PC-9 (cell line): ENCODE data around the gene PRKG1. TPM values are rescaled to one million over a fixed set of nuclear protein-coding genes. Genes with fewer than 3 reads are reported as not detected.

Source experiments
- BruUV-seq: library from RNA; stranded (reverse); fragments of 400-500 nt; replicated peaks from 2 replicates; lab custom pipeline; 2021; lab: Mats Ljungman, UMichigan
- CTCF ChIA-PET: fragments of 300-600 bp; sonication (Branson Sonifier 250); formaldehyde crosslinking; loops from one replicate; lab custom pipeline; 2022; ENCODE audit warnings: antibody characterized with exemption; lab: Charles Lee
- POLR2A ChIA-PET: fragments of 300-600 bp; sonication (Branson Sonifier 250); formaldehyde crosslinking; loops from one replicate; lab custom pipeline; 2022; ENCODE audit warnings: antibody characterized with exemption; ENCODE audit not compliant: unreplicated experiment; lab: Charles Lee
- DNase-seq, 2 experiments: peaks; one replicate each; pipeline versions ENCODE4 v3.0.0 to v3.0.0-alpha.2; 2015 to 2022; ENCODE audit warnings: mixed read lengths in 1 of 2
- H2AFZ ChIP-seq: fragments of 200-600 bp; sonication (generic); 2 replicates; pipeline ENCODE4 v1.8.1; 2017; ENCODE audit warnings: antibody characterized with exemption
- H3F3A ChIP-seq: fragments of 200-600 bp; sonication (generic); 2 replicates; pipeline ENCODE4 v1.8.1; 2017; ENCODE audit warnings: antibody characterized with exemption, mild to moderate bottlenecking, low read depth; ENCODE audit not compliant: insufficient read depth
- H3K27ac ChIP-seq: fragments of 200-600 bp; sonication (generic); 2 replicates; pipeline ENCODE4 v1.6.1; 2016; ENCODE audit warnings: mixed run types
- H3K27me3 ChIP-seq: fragments of 200-600 bp; sonication (generic); 2 replicates; pipeline ENCODE4 v1.6.1; 2016; ENCODE audit warnings: low read depth, mixed run types; ENCODE audit not compliant: insufficient read depth
- H3K36me3 ChIP-seq: fragments of 200-600 bp; sonication (generic); 2 replicates; pipeline ENCODE4 v1.6.1; 2016; ENCODE audit warnings: low read depth, mixed run types
- H3K4me1 ChIP-seq: fragments of 200-600 bp; sonication (generic); replicated peaks from 2 replicates; pipeline ENCODE4 v1.6.1; 2016; ENCODE audit warnings: mixed run types; ENCODE audit not compliant: insufficient read depth
- H3K4me2 ChIP-seq: fragments of 200-600 bp; sonication (generic); 2 replicates; pipeline ENCODE4 v1.6.1; 2017; ENCODE audit warnings: mixed run types
- H3K4me3 ChIP-seq: fragments of 200-600 bp; sonication (generic); 2 replicates; pipeline ENCODE4 v1.6.1; 2016; ENCODE audit warnings: mixed run types
- H3K79me2 ChIP-seq: fragments of 200-600 bp; sonication (generic); 2 replicates; pipeline ENCODE4 v1.6.1; 2017; ENCODE audit warnings: low read depth, mixed run types
- H3K9me2 ChIP-seq: fragments of 200-600 bp; sonication (generic); 2 replicates; pipeline ENCODE4 v1.8.1; 2017; ENCODE audit warnings: mild to moderate bottlenecking; ENCODE audit not compliant: insufficient read depth
- H3K9me3 ChIP-seq: fragments of 200-600 bp; sonication (generic); 2 replicates; pipeline ENCODE4 v1.8.1; 2016; ENCODE audit warnings: low read depth; ENCODE audit not compliant: insufficient read depth
- H4K20me1 ChIP-seq: fragments of 200-600 bp; sonication (generic); 2 replicates; pipeline ENCODE4 v1.8.1; 2017; ENCODE audit not compliant: insufficient read depth
- EZH2 ChIP-seq: fragments of 200-600 bp; sonication (generic); IDR thresholded peaks from 2 replicates; pipeline ENCODE4 v1.8.0; 2017; ENCODE audit warnings: antibody characterized with exemption, low read depth
- intact Hi-C: fragments of 100-400 bp; cut with micrococcal nuclease; formaldehyde crosslinking; loops from one replicate; pipeline ENCODE4 v1.10.0; 2022; ENCODE audit not compliant: unreplicated experiment
- total RNA-seq: library from RNA; stranded (reverse); gene quantifications from 2 replicates; pipeline ENCODE4 v1.2.3, GENCODE V29; 2021
- TF ChIP-seq, protein P1 (sequence below): fragments of 200-600 bp; sonication (generic); conservative IDR thresholded peaks from 2 replicates; pipeline ENCODE4 v1.6.1; 2017; ENCODE audit warnings: mixed run types, antibody characterized with exemption, mild to moderate bottlenecking, moderate library complexity

The PRKG1 gene
- total RNA-seq, 1 experiment from 2014 or later = 0.70 TPM

DNA sequence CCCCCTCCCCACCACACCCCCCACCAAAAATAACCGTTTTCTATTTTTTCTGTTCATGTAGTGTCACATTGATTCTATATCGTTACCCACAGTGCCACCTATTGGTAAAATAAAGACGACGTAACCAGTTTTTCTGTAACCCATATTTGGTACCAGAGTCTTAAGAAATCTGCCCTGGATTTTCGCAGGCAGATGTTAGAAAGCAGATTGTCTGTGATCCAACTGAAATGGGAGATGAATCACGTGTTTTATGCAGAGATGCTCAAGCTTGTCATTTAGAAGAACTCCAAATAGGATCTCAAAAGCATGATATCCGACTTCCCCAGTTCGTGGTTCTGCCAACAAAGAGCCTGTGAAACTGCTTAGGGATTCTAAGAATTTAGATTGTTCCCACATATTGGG, 886.2 kb downstream of the PRKG1 start:
- CTCF ChIA-PET = no interaction called here
- no peaks in the 10 kb centered on the region for H3K27me3 ChIP-seq

GRCh38 chr10:51961401-51961800, 887.1 kb downstream of the PRKG1 start:
- TF ChIP-seq, protein P1, sequence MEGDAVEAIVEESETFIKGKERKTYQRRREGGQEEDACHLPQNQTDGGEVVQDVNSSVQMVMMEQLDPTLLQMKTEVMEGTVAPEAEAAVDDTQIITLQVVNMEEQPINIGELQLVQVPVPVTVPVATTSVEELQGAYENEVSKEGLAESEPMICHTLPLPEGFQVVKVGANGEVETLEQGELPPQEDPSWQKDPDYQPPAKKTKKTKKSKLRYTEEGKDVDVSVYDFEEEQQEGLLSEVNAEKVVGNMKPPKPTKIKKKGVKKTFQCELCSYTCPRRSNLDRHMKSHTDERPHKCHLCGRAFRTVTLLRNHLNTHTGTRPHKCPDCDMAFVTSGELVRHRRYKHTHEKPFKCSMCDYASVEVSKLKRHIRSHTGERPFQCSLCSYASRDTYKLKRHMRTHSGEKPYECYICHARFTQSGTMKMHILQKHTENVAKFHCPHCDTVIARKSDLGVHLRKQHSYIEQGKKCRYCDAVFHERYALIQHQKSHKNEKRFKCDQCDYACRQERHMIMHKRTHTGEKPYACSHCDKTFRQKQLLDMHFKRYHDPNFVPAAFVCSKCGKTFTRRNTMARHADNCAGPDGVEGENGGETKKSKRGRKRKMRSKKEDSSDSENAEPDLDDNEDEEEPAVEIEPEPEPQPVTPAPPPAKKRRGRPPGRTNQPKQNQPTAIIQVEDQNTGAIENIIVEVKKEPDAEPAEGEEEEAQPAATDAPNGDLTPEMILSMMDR = no peak
- TF ChIP-seq EZH2 = no peak
- H3K27me3 ChIP-seq = no peaks in the 10 kb centered on the region
- H3K9me2 ChIP-seq = no peaks in the 10 kb centered on the region
- H3K4me1 ChIP-seq = no peaks in the 10 kb centered on the region
- no peaks in the 10 kb centered on the region for H3K79me2 ChIP-seq
- no peak overlapping the region for H2AFZ ChIP-seq
- ChIA-PET POLR2A (no interaction called here), CTCF (interaction anchor here (1.2 kb wide), 1 partner anchor 471 kb away, joined by 5 read pairs; no protein-coding TSS in a partner anchor)
- no TSS peak for BruUV-seq
- no peak overlapping the region for H3K4me2 ChIP-seq
- DNase-seq = no peak
- no peak overlapping the region for H3K4me3 ChIP-seq
- no peaks in the 10 kb centered on the region for H3K36me3 ChIP-seq
- no peaks in the 10 kb centered on the region for H3K9me3 ChIP-seq
- no peaks in the 10 kb centered on the region for H3F3A ChIP-seq
- H4K20me1 ChIP-seq = no peaks in the 10 kb centered on the region
- no peak overlapping the region for H3K27ac ChIP-seq
- intact Hi-C loops = loop anchor here (5.0 kb wide), 1 partner anchor 256 kb away; no protein-coding TSS in a partner anchor

More for the DNA sequence above, 886.2 kb downstream of the PRKG1 start:
- Histone ChIP-seq H3K36me3 (no peaks in the 10 kb centered on the region), H3K9me3 (no peaks in the 10 kb centered on the region), H4K20me1 (no peaks in the 10 kb centered on the region), H3K9me2 (no peaks in the 10 kb centered on the region), H3K4me3 (no peak overlapping the region), H3K4me1 (no peaks in the 10 kb centered on the region), H3K79me2 (no peaks in the 10 kb centered on the region), H3K4me2 (no peak overlapping the region), H3K27ac (no peak overlapping the region), H2AFZ (no peak overlapping the region), H3F3A (no peaks in the 10 kb centered on the region)
- intact Hi-C loops = loop anchor here (1.0 to 5.0 kb wide), 2 partner anchors 257 to 571 kb away; no protein-coding TSS in a partner anchor
- POLR2A ChIA-PET = interaction anchor here (0.6 kb wide), 1 partner anchor 241 kb away, joined by 4 read pairs; no protein-coding TSS in a partner anchor
- DNase-seq = no peak
- BruUV-seq = no TSS peak
- TF ChIP-seq EZH2 = no peak
- TF ChIP-seq, protein P1 = peak; percentile 77

DNA sequence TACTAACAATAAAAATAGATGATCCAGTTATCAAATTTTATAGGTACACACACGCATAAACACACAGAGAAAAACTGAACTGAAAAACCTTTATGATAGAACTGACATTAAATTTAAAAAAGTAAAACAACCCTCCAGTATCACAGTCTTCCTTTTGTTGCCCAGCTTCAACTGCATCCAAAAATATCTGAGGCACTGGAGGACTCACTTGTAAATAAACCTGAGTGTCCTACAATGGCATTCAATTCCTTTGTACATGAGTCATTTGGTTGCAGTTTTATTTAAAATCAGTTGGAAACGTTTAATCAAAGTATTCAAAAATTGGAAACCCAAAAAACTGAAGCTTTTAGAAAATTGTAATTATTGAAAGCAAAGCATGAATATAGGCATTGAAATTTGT, 890.3 kb downstream of the PRKG1 start:
- no peak for TF ChIP-seq EZH2
- TF ChIP-seq, protein P1 = no peak
- H3K27ac ChIP-seq = no peak overlapping the region
- no peak overlapping the region for H3K4me3 ChIP-seq
- ChIA-PET POLR2A (no interaction called here), CTCF (no interaction called here)
- intact Hi-C loops = loop anchor here (5.0 kb wide), 1 partner anchor 253 kb away; no protein-coding TSS in a partner anchor
- no peaks in the 10 kb centered on the region for H3K27me3 ChIP-seq
- H2AFZ ChIP-seq = no peak overlapping the region
- H3K9me2 ChIP-seq = no peaks in the 10 kb centered on the region
- no peak overlapping the region for H3K4me2 ChIP-seq
- H3K79me2 ChIP-seq = no peaks in the 10 kb centered on the region
- H4K20me1 ChIP-seq = no peaks in the 10 kb centered on the region
- H3K36me3 ChIP-seq = no peaks in the 10 kb centered on the region
- no peaks in the 10 kb centered on the region for H3F3A ChIP-seq
- BruUV-seq = no TSS peak
- no peaks in the 10 kb centered on the region for H3K9me3 ChIP-seq
- no peaks in the 10 kb centered on the region for H3K4me1 ChIP-seq
- no peak for DNase-seq
